Panc1 (cell line): ENCODE data around the gene EFCAB11. TPM values are rescaled to one million over a fixed set of nuclear protein-coding genes. Genes with fewer than 3 reads are reported as not detected.

Experiments used
- ATAC-seq: fragments of 200-7000 bp; cut with Tn5 transposase; 2 replicates; pipeline ENCODE4 v1.9.1; 2020; ENCODE audit warnings: mild to moderate bottlenecking, moderate library complexity
- BruUV-seq: library from RNA; stranded (reverse); fragments of 400-500 nt; replicated peaks from 2 replicates; lab custom pipeline; 2021; lab: Mats Ljungman, UMichigan
- CTCF ChIA-PET: fragments of 300-600 bp; sonication (Branson Sonifier 250); formaldehyde crosslinking; loops from one replicate; lab custom pipeline; 2022; ENCODE audit warnings: antibody characterized with exemption; lab: Charles Lee
- POLR2A ChIA-PET: fragments of 300-600 bp; sonication (Branson Sonifier 250); formaldehyde crosslinking; loops from one replicate; lab custom pipeline; 2022; ENCODE audit warnings: antibody characterized with exemption; lab: Charles Lee
- DNase-seq: peaks from one replicate; pipeline ENCODE4 v3.0.0-alpha.2; 2010; ENCODE audit warnings: low read depth, low spot score
- H3K27ac ChIP-seq: 2 replicates; pipeline ENCODE4 v1.5.1; 2011; ENCODE audit warnings: mild to moderate bottlenecking, low read length, inconsistent platforms
- H3K27me3 ChIP-seq: fragments of 200-500 bp; sonication (Bioruptor generic); 2 replicates; pipeline ENCODE4 v1.6.0; 2014; ENCODE audit warnings: low read length, inconsistent platforms; ENCODE audit not compliant: control insufficient read depth, insufficient read depth
- H3K36me3 ChIP-seq: fragments of 200-500 bp; sonication (Bioruptor generic); 2 replicates; pipeline ENCODE4 v1.5.1; 2014; ENCODE audit warnings: inconsistent platforms, mild to moderate bottlenecking, low read length, moderate library complexity; ENCODE audit not compliant: control insufficient read depth, insufficient read depth
- H3K4me1 ChIP-seq: 2 replicates; pipeline ENCODE4 v1.5.1; 2011; ENCODE audit warnings: inconsistent platforms, mild to moderate bottlenecking, low read length, moderate library complexity; ENCODE audit not compliant: control insufficient read depth, insufficient read depth
- H3K4me3 ChIP-seq, 2 experiments: 2 replicates each; pipeline ENCODE4 v1.5.1; 2011 to 2012; ENCODE audit warnings: low read depth in 2 of 2, low read length in 2 of 2, mild to moderate bottlenecking in 2 of 2, inconsistent platforms in 1 of 2, moderate library complexity in 1 of 2
- H3K9me3 ChIP-seq: fragments of 200-500 bp; sonication (Bioruptor generic); 2 replicates; pipeline ENCODE4 v1.5.1; 2014; ENCODE audit warnings: low read depth, mild to moderate bottlenecking, inconsistent platforms, low read length, moderate library complexity; ENCODE audit not compliant: control insufficient read depth, insufficient read depth
- POLR2AphosphoS5 ChIP-seq: IDR thresholded peaks from 2 replicates; pipeline ENCODE4 v1.6.1; 2012; ENCODE audit warnings: mild to moderate bottlenecking, low read depth, low read length, moderate library complexity
- SIN3A ChIP-seq: IDR thresholded peaks from 2 replicates; pipeline ENCODE4 v1.6.1; 2012; ENCODE audit warnings: low read depth, mild to moderate bottlenecking, low read length, moderate library complexity, borderline replicate concordance; ENCODE audit not compliant: insufficient read depth
- TCF7L2 ChIP-seq: IDR thresholded peaks from 2 replicates; pipeline ENCODE4 v1.6.1; 2011; ENCODE audit warnings: mild to moderate bottlenecking, low read depth, low read length, inconsistent platforms
- in situ Hi-C: cut with HindIII; loops from 2 replicates; pipeline ENCODE4 v1.10.0; 2016; ENCODE audit warnings: low sequenced_read_pairs, low pct_unique_long_range_greater_than_20kb
- intact Hi-C: fragments of 100-400 bp; cut with micrococcal nuclease; formaldehyde crosslinking; loops from one replicate; pipeline ENCODE4 v1.10.0; 2022; ENCODE audit not compliant: unreplicated experiment
- total RNA-seq: library from RNA; stranded (reverse); gene quantifications from one replicate; pipeline ENCODE4 v1.2.1, GENCODE V29; 2021; ENCODE audit not compliant: unreplicated experiment
- TF ChIP-seq, protein P1 (sequence below): fragments of 450-650 bp; IDR thresholded peaks from 2 replicates; pipeline ENCODE4 v1.5.1; 2017; ENCODE audit warnings: mild to moderate bottlenecking
- TF ChIP-seq, protein P2 (sequence below), 2 experiments: IDR thresholded peaks; 2 replicates each; pipeline ENCODE4 v1.6.1; 2011 to 2012; ENCODE audit warnings: low read depth in 2 of 2, control low read depth in 1 of 2, low read length in 1 of 2, mild to moderate bottlenecking in 1 of 2, moderate library complexity in 1 of 2; ENCODE audit not compliant: insufficient read depth in 1 of 2

Gene EFCAB11
- total RNA-seq, 1 experiment from 2014 or later, result 12.3 TPM

DNA sequence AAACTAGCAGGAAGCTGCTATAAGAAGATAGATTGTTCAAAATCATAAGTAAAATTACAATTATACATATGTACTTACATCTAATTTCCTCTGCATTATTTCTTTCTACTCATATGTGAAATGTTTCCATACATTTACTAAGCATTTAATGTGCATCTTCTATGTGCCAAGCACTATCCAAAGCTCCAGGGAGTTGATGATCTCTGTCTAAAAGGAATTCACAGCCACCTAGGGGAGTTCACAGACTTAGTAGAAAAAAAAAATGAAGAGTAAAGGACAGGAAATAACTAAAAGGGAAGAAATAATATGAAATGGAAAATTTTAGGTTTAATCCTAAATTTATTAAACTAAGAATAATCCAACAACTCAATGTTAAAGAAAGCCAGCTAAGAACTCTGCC is 91.7 kb downstream of the EFCAB11 start:
- ATAC-seq, result no peak
- in situ Hi-C loops, result no loop called here
- no TSS peak for BruUV-seq

DNA sequence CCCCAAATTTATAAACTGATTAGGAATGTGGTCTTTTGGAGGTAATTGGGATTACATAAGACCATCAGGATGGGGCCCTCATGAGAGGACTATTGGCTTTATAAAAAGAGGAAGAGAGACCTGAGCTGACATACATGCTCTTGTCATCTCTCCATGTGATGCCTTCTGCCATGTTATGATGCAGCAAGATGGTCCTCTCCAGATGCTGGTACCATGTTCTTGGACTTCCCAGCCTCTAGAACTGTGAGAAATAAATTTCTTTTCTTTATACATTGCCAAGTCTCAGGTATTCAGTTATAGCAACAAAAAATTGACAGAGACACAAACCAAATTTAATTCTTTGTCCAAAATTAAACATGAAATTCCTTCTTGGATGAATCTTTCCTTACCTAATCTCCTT is 92.9 kb downstream of the EFCAB11 start:
- TF ChIP-seq, protein P1, sequence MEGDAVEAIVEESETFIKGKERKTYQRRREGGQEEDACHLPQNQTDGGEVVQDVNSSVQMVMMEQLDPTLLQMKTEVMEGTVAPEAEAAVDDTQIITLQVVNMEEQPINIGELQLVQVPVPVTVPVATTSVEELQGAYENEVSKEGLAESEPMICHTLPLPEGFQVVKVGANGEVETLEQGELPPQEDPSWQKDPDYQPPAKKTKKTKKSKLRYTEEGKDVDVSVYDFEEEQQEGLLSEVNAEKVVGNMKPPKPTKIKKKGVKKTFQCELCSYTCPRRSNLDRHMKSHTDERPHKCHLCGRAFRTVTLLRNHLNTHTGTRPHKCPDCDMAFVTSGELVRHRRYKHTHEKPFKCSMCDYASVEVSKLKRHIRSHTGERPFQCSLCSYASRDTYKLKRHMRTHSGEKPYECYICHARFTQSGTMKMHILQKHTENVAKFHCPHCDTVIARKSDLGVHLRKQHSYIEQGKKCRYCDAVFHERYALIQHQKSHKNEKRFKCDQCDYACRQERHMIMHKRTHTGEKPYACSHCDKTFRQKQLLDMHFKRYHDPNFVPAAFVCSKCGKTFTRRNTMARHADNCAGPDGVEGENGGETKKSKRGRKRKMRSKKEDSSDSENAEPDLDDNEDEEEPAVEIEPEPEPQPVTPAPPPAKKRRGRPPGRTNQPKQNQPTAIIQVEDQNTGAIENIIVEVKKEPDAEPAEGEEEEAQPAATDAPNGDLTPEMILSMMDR, result no peak
- no peak for TF ChIP-seq TCF7L2
- no peak for TF ChIP-seq POLR2AphosphoS5
- TF ChIP-seq, protein P2, sequence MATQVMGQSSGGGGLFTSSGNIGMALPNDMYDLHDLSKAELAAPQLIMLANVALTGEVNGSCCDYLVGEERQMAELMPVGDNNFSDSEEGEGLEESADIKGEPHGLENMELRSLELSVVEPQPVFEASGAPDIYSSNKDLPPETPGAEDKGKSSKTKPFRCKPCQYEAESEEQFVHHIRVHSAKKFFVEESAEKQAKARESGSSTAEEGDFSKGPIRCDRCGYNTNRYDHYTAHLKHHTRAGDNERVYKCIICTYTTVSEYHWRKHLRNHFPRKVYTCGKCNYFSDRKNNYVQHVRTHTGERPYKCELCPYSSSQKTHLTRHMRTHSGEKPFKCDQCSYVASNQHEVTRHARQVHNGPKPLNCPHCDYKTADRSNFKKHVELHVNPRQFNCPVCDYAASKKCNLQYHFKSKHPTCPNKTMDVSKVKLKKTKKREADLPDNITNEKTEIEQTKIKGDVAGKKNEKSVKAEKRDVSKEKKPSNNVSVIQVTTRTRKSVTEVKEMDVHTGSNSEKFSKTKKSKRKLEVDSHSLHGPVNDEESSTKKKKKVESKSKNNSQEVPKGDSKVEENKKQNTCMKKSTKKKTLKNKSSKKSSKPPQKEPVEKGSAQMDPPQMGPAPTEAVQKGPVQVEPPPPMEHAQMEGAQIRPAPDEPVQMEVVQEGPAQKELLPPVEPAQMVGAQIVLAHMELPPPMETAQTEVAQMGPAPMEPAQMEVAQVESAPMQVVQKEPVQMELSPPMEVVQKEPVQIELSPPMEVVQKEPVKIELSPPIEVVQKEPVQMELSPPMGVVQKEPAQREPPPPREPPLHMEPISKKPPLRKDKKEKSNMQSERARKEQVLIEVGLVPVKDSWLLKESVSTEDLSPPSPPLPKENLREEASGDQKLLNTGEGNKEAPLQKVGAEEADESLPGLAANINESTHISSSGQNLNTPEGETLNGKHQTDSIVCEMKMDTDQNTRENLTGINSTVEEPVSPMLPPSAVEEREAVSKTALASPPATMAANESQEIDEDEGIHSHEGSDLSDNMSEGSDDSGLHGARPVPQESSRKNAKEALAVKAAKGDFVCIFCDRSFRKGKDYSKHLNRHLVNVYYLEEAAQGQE (IDR thresholded peaks at IDR 0.05; ENCODE audit: insufficient read depth in 1 of 2, low read depth in 2 of 2, low read length in 1 of 2), result no peak
- TF ChIP-seq SIN3A, result no peak
- CTCF ChIA-PET, result no interaction called here
- Histone ChIP-seq H3K27me3 (no peaks in the 10 kb centered on the region), H3K36me3 (no peaks in the 10 kb centered on the region), H3K4me3 (no peak overlapping the region), H3K27ac (no peak overlapping the region), H3K4me1 (no peaks in the 10 kb centered on the region), H3K9me3 (no peaks in the 10 kb centered on the region)
- ATAC-seq (no peak), DNase-seq (no peak)
- POLR2A ChIA-PET, result no interaction called here
- in situ Hi-C loops (no loop called here), intact Hi-C loops (no loop called here)
- BruUV-seq, result no TSS peak

More for the DNA sequence above, 91.7 kb downstream of the EFCAB11 start:
- Histone ChIP-seq H3K27me3 (no peaks in the 10 kb centered on the region), H3K27ac (no peak overlapping the region), H3K4me3 (no peak overlapping the region), H3K9me3 (no peaks in the 10 kb centered on the region), H3K4me1 (no peaks in the 10 kb centered on the region), H3K36me3 (no peaks in the 10 kb centered on the region)
- TF ChIP-seq, protein P1, result no peak
- TF ChIP-seq POLR2AphosphoS5, result no peak
- TF ChIP-seq TCF7L2, result no peak
- no peak for TF ChIP-seq SIN3A
- TF ChIP-seq, protein P2 (IDR thresholded peaks at IDR 0.05; ENCODE audit: insufficient read depth in 1 of 2, low read depth in 2 of 2, low read length in 1 of 2), result no peak
- ChIA-PET CTCF (no interaction called here), POLR2A (no interaction called here)
- intact Hi-C loops, result no loop called here
- no peak for DNase-seq
